ENCODE data around the gene MIS18BP1.
"Not testable (repeated sequence)": the region's sequence is repeated elsewhere in the genome, so short reads cannot be mapped to it uniquely, and the experiment has no call there.

MIS18BP1 gene

GRCh38 chr14:45246691-45247090 is 6.3 kb downstream of the MIS18BP1 start:
- no peak for DNase-seq (ENCODE audit: extremely low read depth in 1 of 2, low read depth in 1 of 2)

GRCh38 chr14:45246151-45246550 is 6.9 kb downstream of the MIS18BP1 start:
- no peak for DNase-seq (ENCODE audit: extremely low read depth in 1 of 2, low read depth in 1 of 2)

GRCh38 chr14:45242706-45243105 is 10.3 kb downstream of the MIS18BP1 start:
- no peak for DNase-seq (ENCODE audit: extremely low read depth in 1 of 2, low read depth in 1 of 2)

- DNase-seq (ENCODE audit: extremely low read depth in 1 of 2, low read depth in 1 of 2) = no peak
Observed at GRCh38 chr14:45238988-45239387, 14.0 kb downstream of the MIS18BP1 start.

GRCh38 chr14:45227566-45227965 is 25.4 kb downstream of the MIS18BP1 start:
- DNase-seq (ENCODE audit: extremely low read depth in 1 of 2, low read depth in 1 of 2) = no peak

- no peak for DNase-seq (ENCODE audit: extremely low read depth in 1 of 2, low read depth in 1 of 2)
Observed at GRCh38 chr14:45222485-45223262, 30.3 kb downstream of the MIS18BP1 start.

- not testable (repeated sequence) for DNase-seq (ENCODE audit: extremely low read depth in 1 of 2, low read depth in 1 of 2)
Observed at GRCh38 chr14:45214341-45214740, 38.7 kb downstream of the MIS18BP1 start.

GRCh38 chr14:45213716-45214115 is 39.3 kb downstream of the MIS18BP1 start:
- DNase-seq (ENCODE audit: extremely low read depth in 1 of 2, low read depth in 1 of 2) = not testable (repeated sequence)

GRCh38 chr14:45212231-45212630 is 40.8 kb downstream of the MIS18BP1 start:
- DNase-seq (ENCODE audit: extremely low read depth in 1 of 2, low read depth in 1 of 2) = no peak

GRCh38 chr14:45211295-45211694 is 41.7 kb downstream of the MIS18BP1 start:
- DNase-seq (ENCODE audit: extremely low read depth in 1 of 2, low read depth in 1 of 2) = no peak

GRCh38 chr14:45210159-45210558 is 42.8 kb downstream of the MIS18BP1 start:
- no peak for DNase-seq (ENCODE audit: extremely low read depth in 1 of 2, low read depth in 1 of 2)

- DNase-seq (ENCODE audit: extremely low read depth in 1 of 2, low read depth in 1 of 2) = no peak
Observed at GRCh38 chr14:45204241-45204640, 48.8 kb downstream of the MIS18BP1 start.

GRCh38 chr14:45201905-45202304 is 51.1 kb downstream of the MIS18BP1 start:
- DNase-seq (ENCODE audit: extremely low read depth in 1 of 2, low read depth in 1 of 2) = peak in 1 of 2 donors; percentile 10

GRCh38 chr14:45199230-45199629 is 53.8 kb downstream of the MIS18BP1 start:
- DNase-seq (ENCODE audit: extremely low read depth in 1 of 2, low read depth in 1 of 2) = no peak

GRCh38 chr14:45198551-45198950 is 54.5 kb downstream of the MIS18BP1 start:
- no peak for DNase-seq (ENCODE audit: extremely low read depth in 1 of 2, low read depth in 1 of 2)

GRCh38 chr14:45194964-45195363 is 58.0 kb downstream of the MIS18BP1 start:
- no peak for DNase-seq (ENCODE audit: extremely low read depth in 1 of 2, low read depth in 1 of 2)

- no peak for DNase-seq (ENCODE audit: extremely low read depth in 1 of 2, low read depth in 1 of 2)
Observed at GRCh38 chr14:45185100-45185814, 67.7 kb downstream of the MIS18BP1 start.

GRCh38 chr14:45181806-45182205 is 71.2 kb downstream of the MIS18BP1 start:
- DNase-seq (ENCODE audit: extremely low read depth in 1 of 2, low read depth in 1 of 2) = no peak

- DNase-seq (ENCODE audit: extremely low read depth in 1 of 2, low read depth in 1 of 2) = no peak
Observed at GRCh38 chr14:45181329-45181728, 71.7 kb downstream of the MIS18BP1 start.

GRCh38 chr14:45177076-45177475 is 75.9 kb downstream of the MIS18BP1 start:
- DNase-seq (ENCODE audit: extremely low read depth in 1 of 2, low read depth in 1 of 2) = no peak

GRCh38 chr14:45169906-45170305 is 83.1 kb downstream of the MIS18BP1 start:
- DNase-seq (ENCODE audit: extremely low read depth in 1 of 2, low read depth in 1 of 2) = no peak

GRCh38 chr14:45156067-45156466 is 96.9 kb downstream of the MIS18BP1 start:
- no peak for DNase-seq (ENCODE audit: extremely low read depth in 1 of 2, low read depth in 1 of 2)
